Activated CD4-positive, alpha-beta memory T cell treated with anti-CD3 and anti-CD28 coated beads for 36 hours (primary cell): ENCODE data around the gene NOL9. TPM values are rescaled to one million over a fixed set of nuclear protein-coding genes. Genes with fewer than 3 reads are reported as not detected.
"Not testable (repeated sequence)": the region's sequence is repeated elsewhere in the genome, so short reads cannot be mapped to it uniquely, and the experiment has no call there.

Source experiments
- CTCF ChIA-PET: fragments of 350-600 bp; sonication (Branson Sonifier 250); formaldehyde crosslinking; loops from one replicate; lab custom pipeline; 2021; ENCODE audit warnings: antibody characterized with exemption, inconsistent platforms; lab: Charles Lee
- POLR2A ChIA-PET: fragments of 350-600 bp; sonication (Branson Sonifier 250); formaldehyde crosslinking; loops from one replicate; lab custom pipeline; 2021; ENCODE audit warnings: antibody characterized with exemption; lab: Charles Lee
- DNase-seq: peaks from one replicate; pipeline ENCODE4 v3.0.0-alpha.2; 2020
- H3K27ac Mint-ChIP-seq: one replicate; pipeline ENCODE4 v1.8.0; 2021; ENCODE audit warnings: mixed read lengths
- H3K27me3 Mint-ChIP-seq: one replicate; pipeline ENCODE4 v1.8.0; 2021; ENCODE audit warnings: mixed read lengths
- H3K36me3 Mint-ChIP-seq: one replicate; pipeline ENCODE4 v1.8.0; 2021; ENCODE audit warnings: mixed read lengths
- H3K4me1 Mint-ChIP-seq: one replicate; pipeline ENCODE4 v1.8.0; 2021; ENCODE audit warnings: low read depth, mixed read lengths
- H3K4me3 Mint-ChIP-seq: one replicate; pipeline ENCODE4 v1.8.0; 2021; ENCODE audit warnings: mild to moderate bottlenecking, mixed read lengths
- H3K9me3 Mint-ChIP-seq: one replicate; pipeline ENCODE4 v1.8.0; 2021; ENCODE audit warnings: mixed read lengths
- intact Hi-C: fragments of 100-400 bp; cut with micrococcal nuclease; formaldehyde crosslinking; loops from one replicate; pipeline ENCODE4 v1.15.1; 2023
- total RNA-seq, 2 experiments: library from RNA; stranded (reverse); gene quantifications; one replicate each; pipeline ENCODE4 v1.2.3, GENCODE V29; 2021

Gene NOL9
- total RNA-seq, 2 experiments from 2014 or later: 29.8 to 32.5 TPM

DNA sequence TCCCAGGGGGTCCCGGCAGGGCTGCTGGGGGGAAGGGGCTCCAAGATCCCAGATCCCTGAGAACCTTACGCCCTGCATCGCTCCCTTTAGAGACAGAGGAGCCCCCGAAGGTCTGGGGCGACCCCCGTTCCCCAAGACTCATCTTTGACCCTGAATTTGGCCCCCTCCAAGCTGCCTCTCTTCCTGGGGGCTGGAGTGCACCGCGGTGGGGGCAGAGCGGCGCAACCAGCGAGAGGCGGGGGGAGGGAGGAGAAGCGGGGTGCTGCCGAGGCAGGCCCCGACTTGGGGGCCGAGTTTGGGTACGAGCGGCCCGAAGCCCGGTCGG, 57.5 kb downstream of the NOL9 start:
- Mint-ChIP-seq H3K27ac (no peak overlapping the region), H3K27me3 (peaks cover 3% of the 10 kb centered on the region), H3K4me3 (no peak overlapping the region), H3K9me3 (no peaks in the 10 kb centered on the region), H3K36me3 (no peaks in the 10 kb centered on the region), H3K4me1 (peaks cover 12% of the 10 kb centered on the region)
- no peak for DNase-seq
- ChIA-PET POLR2A (no interaction called here), CTCF (no interaction called here)
- intact Hi-C loops: no loop called here

DNA sequence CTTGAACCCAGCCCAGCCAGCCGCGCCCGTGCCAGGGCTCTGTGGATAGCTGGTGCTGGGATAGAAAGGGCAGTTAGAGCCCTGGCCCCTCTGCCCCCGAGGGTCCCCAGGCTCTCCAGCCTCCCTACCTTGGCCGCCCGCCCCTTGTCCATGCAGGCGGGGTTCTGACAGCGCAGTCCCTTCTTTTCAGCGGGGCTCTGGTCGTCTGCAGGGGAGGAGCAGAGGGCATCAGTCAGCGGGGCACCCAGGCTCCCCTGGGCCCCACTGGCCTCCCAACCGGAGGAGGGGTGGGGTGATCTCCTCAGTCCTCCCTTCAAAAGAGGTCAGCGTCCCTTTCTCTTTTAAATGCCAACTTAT, 58.0 kb downstream of the NOL9 start:
- H3K4me1 Mint-ChIP-seq: peaks cover 17% of the 10 kb centered on the region
- DNase-seq: no peak
- intact Hi-C loops: no loop called here
- ChIA-PET POLR2A (no interaction called here), CTCF (interaction anchor here (0.8 kb wide), 1 partner anchor 36 kb away, joined by 3 read pairs; no protein-coding TSS in a partner anchor)
- peaks cover 3% of the 10 kb centered on the region for H3K27me3 Mint-ChIP-seq
- H3K36me3 Mint-ChIP-seq: no peaks in the 10 kb centered on the region
- no peaks in the 10 kb centered on the region for H3K9me3 Mint-ChIP-seq
- no peak overlapping the region for H3K4me3 Mint-ChIP-seq
- no peak overlapping the region for H3K27ac Mint-ChIP-seq

DNA sequence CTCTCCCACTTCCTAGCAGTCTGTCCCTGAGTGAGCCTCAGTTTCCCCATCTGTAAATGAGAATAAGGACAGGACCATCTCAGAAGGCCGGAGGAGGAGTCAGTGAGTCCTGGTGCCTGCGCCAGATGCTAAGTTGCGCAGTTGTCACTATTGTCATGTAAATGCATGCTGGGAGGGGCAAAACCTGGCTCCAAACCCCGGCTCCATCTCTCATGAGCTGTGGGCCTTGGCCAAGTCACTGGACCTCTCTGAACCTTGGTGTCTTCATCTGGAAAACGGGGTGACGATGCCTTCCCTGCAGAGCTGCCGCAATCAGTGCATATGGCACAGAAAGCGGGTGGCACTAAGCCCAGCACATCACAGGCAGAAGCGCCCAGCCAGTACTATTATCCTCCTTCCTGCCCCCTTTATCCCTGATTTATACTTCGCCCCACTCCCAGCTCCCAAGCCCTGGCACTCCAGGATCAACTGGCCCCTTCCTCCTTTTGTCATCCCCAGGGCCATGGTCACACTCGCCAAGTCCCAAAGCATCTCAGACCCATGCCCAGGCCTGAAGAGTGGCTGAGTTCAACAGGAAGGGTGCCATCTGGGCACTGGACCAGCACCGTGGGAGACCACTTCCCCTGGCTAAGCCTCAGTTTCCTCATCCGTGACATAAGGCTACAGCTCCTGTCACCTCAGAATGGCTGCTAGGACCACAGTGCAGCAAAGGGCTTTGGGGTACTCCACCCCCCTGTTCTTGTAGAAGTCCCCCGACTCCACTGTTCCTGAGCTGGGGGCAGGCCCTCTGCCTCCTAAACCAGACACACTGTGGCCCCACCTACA, 58.6 kb downstream of the NOL9 start:
- ChIA-PET POLR2A (no interaction called here), CTCF (interaction anchor here (0.8 kb wide), 1 partner anchor 36 kb away, joined by 3 read pairs; no protein-coding TSS in a partner anchor)
- intact Hi-C loops: no loop called here
- H3K4me1 Mint-ChIP-seq: peaks cover 20% of the 10 kb centered on the region
- DNase-seq: no peak
- H3K4me3 Mint-ChIP-seq: no peak overlapping the region
- H3K9me3 Mint-ChIP-seq: no peaks in the 10 kb centered on the region
- no peaks in the 10 kb centered on the region for H3K27me3 Mint-ChIP-seq
- H3K36me3 Mint-ChIP-seq: no peaks in the 10 kb centered on the region
- H3K27ac Mint-ChIP-seq: no peak overlapping the region

- ChIA-PET CTCF (interaction anchor here (1.1 kb wide), 1 partner anchor 249 kb away, joined by 3 read pairs; no protein-coding TSS in a partner anchor), POLR2A (no interaction called here)
- intact Hi-C loops: no loop called here
- Mint-ChIP-seq H3K9me3 (no peaks in the 10 kb centered on the region), H3K36me3 (no peaks in the 10 kb centered on the region), H3K27ac (no peak overlapping the region), H3K4me3 (no peak overlapping the region), H3K27me3 (no peaks in the 10 kb centered on the region), H3K4me1 (peaks cover 20% of the 10 kb centered on the region)
- DNase-seq: no peak
These were observed 59.3 kb downstream of the NOL9 start for GRCh38 chr1:6495041-6495441.

GRCh38 chr1:6494627-6495026, 59.7 kb downstream of the NOL9 start:
- ChIA-PET CTCF (interaction anchor here (1.1 kb wide), 1 partner anchor 248 kb away, joined by 3 read pairs; no protein-coding TSS in a partner anchor), POLR2A (no interaction called here)
- Mint-ChIP-seq H3K4me1 (peaks cover 20% of the 10 kb centered on the region), H3K4me3 (no peak overlapping the region), H3K9me3 (no peaks in the 10 kb centered on the region), H3K27me3 (no peaks in the 10 kb centered on the region), H3K27ac (no peak overlapping the region), H3K36me3 (no peaks in the 10 kb centered on the region)
- DNase-seq: no peak
- intact Hi-C loops: loop anchor here (5.0 kb wide), 2 partner anchors 58 to 133 kb away; partner anchors contain the start of gene NOL9

DNA sequence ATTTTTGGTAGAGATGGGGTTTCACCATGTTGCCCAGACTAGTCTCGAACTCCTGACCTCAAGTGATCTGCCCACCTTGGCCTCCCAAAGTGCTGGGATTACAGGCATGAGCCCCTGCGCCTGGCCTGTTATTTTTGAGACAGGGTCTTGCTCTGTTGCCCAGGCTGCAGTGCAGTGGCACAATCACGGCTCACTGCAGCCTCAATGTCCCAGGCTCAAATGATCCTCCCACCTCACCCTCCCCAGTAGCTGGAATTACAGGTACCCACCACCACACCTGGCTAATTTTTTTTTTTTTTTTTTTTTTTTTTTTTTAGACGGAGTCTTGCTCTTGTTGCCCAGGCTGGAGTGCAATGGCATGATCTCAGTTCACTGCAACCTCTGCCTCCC, 60.5 kb downstream of the NOL9 start:
- H3K4me1 Mint-ChIP-seq: peaks cover 20% of the 10 kb centered on the region
- H3K27ac Mint-ChIP-seq, H3K4me3 Mint-ChIP-seq, H3K9me3 Mint-ChIP-seq, H3K27me3 Mint-ChIP-seq, H3K36me3 Mint-ChIP-seq, DNase-seq: not testable (repeated sequence)
- ChIA-PET POLR2A (interaction anchor here (0.6 kb wide), 1 partner anchor 44 kb away, joined by 4 read pairs; no protein-coding TSS in a partner anchor), CTCF (interaction anchor here (0.6 to 1.1 kb wide), 3 partner anchors 9 to 248 kb away, joined by 3 read pairs; partner anchors contain the start of genes NOL9 and TAS1R1)
- intact Hi-C loops: loop anchor here (5.0 kb wide), 2 partner anchors 58 to 133 kb away; partner anchors contain the start of gene NOL9

GRCh38 chr1:6491966-6492365, 62.3 kb downstream of the NOL9 start:
- Mint-ChIP-seq H3K27ac (peak overlapping the region; percentile 76), H3K4me1 (peaks cover 15% of the 10 kb centered on the region), H3K27me3 (no peaks in the 10 kb centered on the region), H3K36me3 (no peaks in the 10 kb centered on the region), H3K4me3 (peak overlapping the region; percentile 74), H3K9me3 (no peaks in the 10 kb centered on the region)
- intact Hi-C loops: loop anchor here (5.0 kb wide), 2 partner anchors 60 to 135 kb away; partner anchors contain the start of gene NOL9
- no peak for DNase-seq
- POLR2A ChIA-PET: interaction anchor here (1.0 kb wide), 1 partner anchor 13 kb away, joined by 3 read pairs; no protein-coding TSS in a partner anchor
- CTCF ChIA-PET: interaction anchor here (0.6 to 2.5 kb wide), 5 partner anchors 7 to 154 kb away, joined by 3 to 9 read pairs (median 4); partner anchors contain the start of gene NOL9

- ChIA-PET CTCF (interaction anchor here (0.6 to 3.3 kb wide), 11 partner anchors 8 to 155 kb away, joined by 3 to 13 read pairs (median 4); partner anchors contain the start of gene NOL9), POLR2A (interaction anchor here (0.8 to 1.6 kb wide), 4 partner anchors 13 to 112 kb away, joined by 3 to 6 read pairs (median 4); no protein-coding TSS in a partner anchor)
- DNase-seq: peak; percentile 48
- intact Hi-C loops: loop anchor here (5.0 kb wide), 2 partner anchors 61 to 136 kb away; partner anchors contain the start of gene NOL9
- Mint-ChIP-seq H3K4me1 (peaks cover 16% of the 10 kb centered on the region), H3K27me3 (peaks cover 2% of the 10 kb centered on the region), H3K9me3 (no peaks in the 10 kb centered on the region), H3K4me3 (peak within 1 kb of the TSS; percentile 74), H3K27ac (peak within 1 kb of the TSS; percentile 76), H3K36me3 (no peaks in the 10 kb centered on the region)
These were observed 62.8 kb downstream of the NOL9 start, which contains the start of gene PLEKHG5 for GRCh38 chr1:6491480-6491962. PLEKHG5 (minus strand) TSS chr1:6491667; CDS start chr1:6477571, 14,096 bp downstream.

DNA sequence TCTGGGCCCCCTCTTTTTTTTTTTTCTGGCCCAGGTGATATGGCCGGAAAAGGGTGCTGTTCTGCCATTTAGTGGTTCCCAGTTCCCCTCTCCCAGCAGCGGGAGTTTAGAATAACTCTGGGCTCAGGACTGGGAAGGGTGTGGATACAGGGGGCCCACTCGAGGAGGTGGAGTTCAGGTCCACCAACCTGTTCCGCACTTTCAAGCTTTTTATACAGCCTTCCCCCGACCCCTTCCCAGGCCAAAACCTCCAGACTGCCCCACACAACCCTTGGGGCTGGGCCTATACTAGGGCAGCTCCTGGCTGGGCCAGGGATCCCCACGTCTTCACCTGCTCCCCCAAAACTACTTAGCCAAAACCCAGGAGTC, 63.2 kb downstream of the NOL9 start:
- intact Hi-C loops: loop anchor here (5.0 kb wide), 2 partner anchors 61 to 136 kb away; partner anchors contain the start of gene NOL9
- CTCF ChIA-PET: interaction anchor here (0.7 to 3.3 kb wide), 15 partner anchors 8 to 255 kb away, joined by 3 to 13 read pairs (median 4); partner anchors contain the start of genes ICMT, NOL9, TAS1R1 and TNFRSF25

GRCh38 chr1:6490181-6491080, 63.9 kb downstream of the NOL9 start:
- Mint-ChIP-seq H3K27ac (peak overlapping the region; percentile 76), H3K9me3 (no peaks in the 10 kb centered on the region), H3K4me3 (peak overlapping the region; percentile 74), H3K36me3 (no peaks in the 10 kb centered on the region), H3K27me3 (peaks cover 7% of the 10 kb centered on the region), H3K4me1 (peaks cover 21% of the 10 kb centered on the region)
- ChIA-PET POLR2A (interaction anchor here (0.6 to 1.6 kb wide), 5 partner anchors 30 to 113 kb away, joined by 3 to 6 read pairs (median 3); no protein-coding TSS in a partner anchor), CTCF (interaction anchor here (0.6 to 3.3 kb wide), 28 partner anchors 8 to 255 kb away, joined by 3 to 13 read pairs (median 4); partner anchors contain the start of genes ICMT, TAS1R1 and TNFRSF25)
- intact Hi-C loops: loop anchor here (1.0 to 5.0 kb wide), 3 partner anchors 26 to 137 kb away; partner anchors contain the start of gene NOL9
- DNase-seq: peak; percentile 78

More for the DNA sequence above, 63.2 kb downstream of the NOL9 start:
- H3K9me3 Mint-ChIP-seq: no peaks in the 10 kb centered on the region
- H3K27me3 Mint-ChIP-seq: peaks cover 6% of the 10 kb centered on the region
- H3K36me3 Mint-ChIP-seq: no peaks in the 10 kb centered on the region
- H3K27ac Mint-ChIP-seq: peak overlapping the region; percentile 76
- POLR2A ChIA-PET: interaction anchor here (0.6 to 1.6 kb wide), 5 partner anchors 14 to 113 kb away, joined by 3 to 6 read pairs (median 3); no protein-coding TSS in a partner anchor
- DNase-seq: no peak
- H3K4me3 Mint-ChIP-seq: peak overlapping the region; percentile 74
- H3K4me1 Mint-ChIP-seq: peaks cover 21% of the 10 kb centered on the region
